Dedifferentiated amniotic fluid mesenchymal stem cell (primary cell): ENCODE results near the gene GPR35.

ENCODE experiments used
- DNase-seq: peaks from one replicate; pipeline ENCODE4 v3.0.0-alpha.2; 2016; ENCODE audit errors: extremely low spot score

The GPR35 gene

GRCh38 chr2:240624950-240625621 lies at the start of gene GPR35:
TSS of gene GPR35 (plus strand) at chr2:240625480. CDS start at chr2:240629953, 4,473 bp downstream.
- DNase-seq: peak; percentile 27

- DNase-seq: no peak
These were observed 49.2 kb upstream of the GPR35 start for GRCh38 chr2:240576036-240576435.

- DNase-seq: no peak
These were observed 48.7 kb upstream of the GPR35 start for GRCh38 chr2:240576436-240577205.

- no peak for DNase-seq
These were observed 47.8 kb upstream of the GPR35 start for GRCh38 chr2:240577281-240578109.

- no peak for DNase-seq
These were observed 47.2 kb upstream of the GPR35 start for GRCh38 chr2:240578110-240578450.

- no peak for DNase-seq
These were observed 46.8 kb upstream of the GPR35 start for GRCh38 chr2:240578488-240578887.

- no peak for DNase-seq
These were observed 46.1 kb upstream of the GPR35 start for GRCh38 chr2:240579071-240579762.

- DNase-seq: no peak
These were observed 45.3 kb upstream of the GPR35 start for GRCh38 chr2:240579771-240580614.

GRCh38 chr2:240581811-240582210 lies 43.5 kb upstream of the GPR35 start:
- no peak for DNase-seq

- DNase-seq: no peak
These were observed 42.5 kb upstream of the GPR35 start for GRCh38 chr2:240582781-240583180.

- DNase-seq: no peak
These were observed 41.5 kb upstream of the GPR35 start for GRCh38 chr2:240583774-240584173.

- no peak for DNase-seq
These were observed 40.7 kb upstream of the GPR35 start for GRCh38 chr2:240584486-240585031.

- no peak for DNase-seq
These were observed 40.2 kb upstream of the GPR35 start for GRCh38 chr2:240585101-240585500.

GRCh38 chr2:240585681-240586197 lies 39.5 kb upstream of the GPR35 start:
- DNase-seq: no peak

- peak; percentile 96 for DNase-seq
These were observed 38.9 kb upstream of the GPR35 start, which contains the start of gene CAPN10 for GRCh38 chr2:240586198-240586918. TSS of gene CAPN10 (plus strand) at chr2:240586734. CDS start at chr2:240586912, 178 bp downstream.

GRCh38 chr2:240586919-240587800 lies 38.1 kb upstream of the GPR35 start:
- no peak for DNase-seq

GRCh38 chr2:240588006-240588655 lies 37.1 kb upstream of the GPR35 start:
- DNase-seq: no peak

- DNase-seq: no peak
These were observed 36.6 kb upstream of the GPR35 start for GRCh38 chr2:240588669-240589068.
